Activated CD4-positive, CD25-positive, alpha-beta regulatory T cell (primary cell): ENCODE results near the gene TAF11L2.
"Not testable (repeated sequence)": the region's sequence is repeated elsewhere in the genome, so short reads cannot be mapped to it uniquely, and the experiment has no call there.

Source experiments
- DNase-seq, 4 experiments: peaks; one replicate each; lab custom pipeline; 2025; lab: John Stamatoyannopoulos, UW

TAF11L2 gene

DNA sequence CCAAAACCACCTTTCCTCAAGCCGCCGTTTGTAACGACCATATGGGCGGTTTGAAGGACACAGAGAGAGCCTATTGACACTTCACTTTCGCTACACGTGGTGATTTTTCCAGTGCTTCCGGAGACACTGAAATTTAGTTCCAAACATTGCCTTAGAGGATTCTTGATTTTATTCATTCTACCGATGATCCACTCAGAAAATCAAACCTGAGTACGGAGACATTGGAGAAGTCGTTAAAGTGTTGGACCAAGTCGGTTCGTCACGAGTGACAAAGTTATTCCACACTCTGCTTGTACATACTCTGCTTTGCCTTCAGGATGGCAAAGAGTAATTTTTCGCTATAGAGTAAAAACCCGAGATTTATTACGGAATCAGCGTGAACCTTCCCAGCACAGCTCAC lies 28.5 kb downstream of the TAF11L2 start:
- not testable (repeated sequence) for DNase-seq

DNA sequence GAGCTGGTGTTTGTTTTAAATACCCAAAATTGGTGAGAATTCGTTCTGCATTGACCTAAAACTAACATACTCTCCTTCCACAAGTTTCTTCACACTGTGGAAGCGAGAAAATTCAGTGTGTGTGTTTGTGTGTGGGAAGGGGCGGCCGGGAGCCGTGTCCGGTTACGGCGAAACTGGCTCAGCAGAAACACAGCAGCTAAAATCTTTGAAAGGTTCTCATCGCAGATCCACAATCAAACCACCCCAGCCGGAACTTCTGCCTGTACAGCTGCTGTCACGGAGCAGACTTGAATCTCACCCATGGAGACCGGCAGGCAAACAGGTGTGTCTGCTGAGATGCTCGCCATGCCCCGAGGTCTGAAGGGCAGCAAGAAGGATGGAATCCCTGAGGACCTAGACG lies 30.3 kb downstream of the TAF11L2 start, which contains the start of gene TAF11L6:
Gene TAF11L6, plus strand, starts transcription at position 301 of the 400 bp plus-strand sequence.
- not testable (repeated sequence) for DNase-seq
